UCSD-AML1 (cell line): ENCODE results near the gene CASS4.
"Not testable (repeated sequence)": the region's sequence is repeated elsewhere in the genome, so short reads cannot be mapped to it uniquely, and the experiment has no call there.

Experiments used
- DNase-seq: peaks from one replicate; lab custom pipeline; 2025; ENCODE audit not compliant: unreplicated experiment; lab: John Stamatoyannopoulos, UW

The CASS4 gene

DNA sequence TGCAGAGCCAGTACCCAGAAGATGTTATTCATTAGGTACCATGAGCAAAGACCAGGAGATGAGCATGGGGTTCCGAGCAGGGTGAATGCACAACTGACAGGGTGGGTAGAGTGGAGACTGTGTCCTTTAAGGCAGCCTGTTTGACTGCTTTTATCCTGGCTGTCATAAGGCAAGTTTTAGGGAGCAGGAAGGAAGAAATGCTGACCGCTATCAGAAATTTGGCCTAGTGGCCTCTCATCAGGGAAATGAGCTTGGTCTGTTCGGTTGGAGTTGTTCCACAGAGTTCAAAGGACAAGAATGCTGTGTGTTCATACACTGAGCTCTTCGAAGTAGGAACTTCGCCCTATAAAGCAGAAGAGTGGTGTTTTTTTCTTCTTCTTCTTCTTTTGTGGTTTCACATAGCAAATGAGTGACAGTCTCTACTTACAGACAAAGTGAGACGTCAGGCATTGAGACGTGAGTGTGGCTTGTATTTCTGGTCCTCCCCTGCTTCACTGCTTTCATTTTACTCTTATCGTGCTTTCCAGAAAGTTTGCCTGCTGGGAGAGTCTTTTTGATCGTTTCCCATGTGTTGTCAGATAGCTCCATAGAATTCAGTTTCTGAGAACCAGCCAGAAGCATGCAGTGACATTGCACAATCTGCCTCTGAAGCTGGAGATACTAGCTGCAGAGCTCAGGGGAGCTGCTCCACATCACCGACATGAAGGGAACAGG, at the start of gene CASS4:
TSS of gene CASS4 (plus strand) at position 502 of the 714 bp plus-strand sequence. CDS start at position 701, 199 bp downstream.
- peak; percentile 73 for DNase-seq

DNA sequence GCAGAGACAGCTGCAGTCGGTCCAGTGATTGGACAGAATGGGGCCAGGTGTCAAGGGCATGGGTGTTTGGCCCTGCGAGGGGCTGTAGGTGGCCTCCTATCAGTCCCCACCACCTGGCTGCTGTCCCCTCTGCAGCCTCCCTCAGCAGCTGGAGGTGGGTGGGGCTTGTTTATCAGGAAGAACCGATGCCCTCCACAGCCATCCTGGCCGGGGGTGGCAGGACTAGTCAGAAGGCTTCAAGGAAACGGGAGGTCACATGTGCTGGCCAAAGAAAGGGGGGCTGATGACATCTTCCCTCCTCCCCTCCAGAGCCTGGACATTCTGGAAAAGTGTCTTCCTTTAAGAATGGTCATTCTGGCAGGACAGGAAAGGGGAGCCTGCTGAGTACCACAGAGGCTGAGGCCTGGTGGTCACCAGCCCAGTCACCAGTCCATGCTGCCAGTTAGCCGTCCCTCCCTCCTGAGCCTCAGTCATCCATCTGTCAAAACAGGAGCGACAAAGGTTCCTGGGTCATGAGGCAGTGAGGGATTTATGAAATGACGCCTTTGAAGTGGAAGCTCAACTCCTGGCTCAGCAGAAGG, 49.1 kb upstream of the CASS4 start:
- DNase-seq: peak; percentile 16

- no peak for DNase-seq
These were observed 48.6 kb upstream of the CASS4 start for GRCh38 chr20:56363491-56363890.

- DNase-seq: no peak
These were observed 43.5 kb upstream of the CASS4 start for GRCh38 chr20:56368351-56369134.

DNA sequence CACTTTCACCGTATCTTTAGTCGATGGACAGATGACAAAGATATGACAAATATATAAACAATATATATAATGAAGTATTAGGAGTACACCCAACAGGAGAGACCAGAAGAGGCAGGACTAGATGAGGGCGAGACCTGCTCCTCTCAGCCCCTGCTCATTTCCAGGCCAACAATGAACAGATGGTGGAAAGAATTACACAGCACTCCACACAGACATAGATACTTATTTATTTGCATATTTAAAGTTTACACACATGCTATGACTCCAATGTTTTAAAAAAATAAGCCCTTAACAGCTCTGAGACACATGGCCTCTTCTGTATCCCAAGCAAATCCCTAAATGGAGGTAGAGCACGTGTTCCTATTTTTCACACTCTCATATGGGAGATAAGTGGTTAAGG, 42.9 kb upstream of the CASS4 start:
- no peak for DNase-seq

- DNase-seq: no peak
These were observed 40.1 kb upstream of the CASS4 start for GRCh38 chr20:56371977-56372376.

GRCh38 chr20:56372850-56373249, 39.2 kb upstream of the CASS4 start:
- DNase-seq: no peak

DNA sequence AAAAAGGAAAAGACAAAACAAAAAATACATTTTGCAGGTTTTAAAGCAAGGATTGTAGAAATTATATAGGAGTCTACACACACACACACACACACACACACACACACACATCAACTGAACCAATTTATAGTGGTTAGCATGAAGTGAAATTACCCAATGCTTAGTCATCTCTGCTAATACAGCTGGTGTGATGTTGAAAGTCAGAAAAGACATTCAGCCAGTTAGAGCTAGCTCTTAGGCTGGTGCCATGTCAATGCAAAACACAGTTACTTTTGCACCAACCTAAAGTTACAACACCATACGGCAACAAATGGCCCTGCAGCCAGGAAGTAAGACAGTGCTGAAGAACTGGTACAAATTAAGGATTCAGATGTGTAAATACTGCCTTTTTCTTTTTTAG, 38.1 kb upstream of the CASS4 start:
- no peak for DNase-seq

- DNase-seq: no peak
These were observed 35.7 kb upstream of the CASS4 start for GRCh38 chr20:56376331-56376730.

GRCh38 chr20:56378386-56378785, 33.7 kb upstream of the CASS4 start:
- no peak for DNase-seq

DNA sequence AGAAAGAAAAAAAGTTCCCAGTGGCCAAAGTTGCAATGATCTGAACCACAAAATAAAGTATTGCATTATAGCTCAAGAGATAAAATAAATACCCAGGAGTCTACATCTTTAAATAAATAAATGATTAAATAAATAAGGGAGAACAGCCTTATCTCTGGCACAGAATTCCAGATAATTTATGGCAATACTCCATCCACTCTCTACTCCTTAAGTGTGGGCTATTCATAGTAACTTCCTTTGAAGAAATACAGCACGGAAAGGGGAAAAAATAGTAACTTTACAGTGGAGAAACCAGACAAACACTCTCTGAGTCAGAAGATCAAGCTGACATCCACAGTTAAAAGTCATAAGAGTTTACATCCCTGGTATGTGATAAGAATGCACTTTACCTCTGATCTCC, 31.7 kb upstream of the CASS4 start:
- DNase-seq: no peak

- DNase-seq: no peak
These were observed 30.6 kb upstream of the CASS4 start for GRCh38 chr20:56381501-56381900.

DNA sequence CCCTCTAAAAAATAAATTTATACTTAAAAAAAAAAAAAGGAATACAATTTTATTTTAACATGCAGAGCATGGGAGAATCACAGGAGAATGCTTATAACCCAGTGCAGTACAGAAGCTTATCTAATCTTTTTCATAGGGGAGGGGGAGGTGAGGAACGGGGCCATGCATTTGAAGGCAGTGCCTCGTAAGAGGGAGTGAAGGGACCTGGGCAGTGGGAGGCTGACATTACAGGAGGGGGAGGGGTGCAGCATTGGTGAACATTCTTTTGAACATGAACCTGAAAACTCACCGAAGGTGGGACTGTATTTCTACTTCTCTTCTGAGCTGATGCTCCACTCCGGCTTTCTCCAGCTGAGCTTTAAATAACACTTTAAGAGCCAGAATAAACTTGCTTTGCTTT, 29.4 kb upstream of the CASS4 start:
- no peak for DNase-seq

- no peak for DNase-seq
These were observed 28.7 kb upstream of the CASS4 start for GRCh38 chr20:56383334-56383733.

DNA sequence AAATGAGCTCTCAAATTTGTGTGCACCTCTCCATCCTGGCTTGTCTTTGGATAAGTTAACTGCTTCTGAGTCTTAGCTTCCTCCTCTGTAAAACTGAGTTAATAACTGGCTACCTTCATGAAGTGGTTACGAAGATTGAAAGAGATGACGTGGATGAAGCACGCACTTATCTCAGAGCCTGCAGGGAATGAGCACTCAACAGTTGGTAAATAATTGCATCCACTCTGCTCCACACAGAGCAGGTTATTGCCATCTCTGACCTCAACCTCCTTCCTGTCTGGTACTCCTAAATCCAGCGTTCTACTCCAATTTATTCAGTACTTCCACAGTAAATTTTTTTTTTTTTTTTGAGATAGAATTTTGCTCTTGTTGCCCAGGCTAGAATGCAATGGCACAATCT, 26.9 kb upstream of the CASS4 start:
- DNase-seq: no peak

DNA sequence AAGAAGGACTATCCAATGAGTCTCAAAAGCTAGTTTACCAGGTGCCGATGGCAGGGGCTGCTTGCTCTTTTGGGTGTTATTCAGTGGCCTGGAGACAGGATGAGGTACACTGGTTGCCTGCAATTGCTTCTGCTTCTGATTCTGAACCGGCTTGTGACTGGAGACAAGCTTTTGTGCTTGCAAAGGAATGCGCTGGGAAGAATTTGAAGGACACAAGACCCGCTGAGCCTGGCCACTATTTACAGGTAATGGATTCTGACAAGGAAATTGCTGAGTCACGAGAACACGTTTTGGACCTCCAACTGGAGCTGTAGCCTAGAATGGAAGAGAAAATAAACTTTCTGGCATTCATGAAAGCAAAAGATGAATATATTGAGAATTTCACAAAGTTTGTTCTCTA, 25.8 kb upstream of the CASS4 start:
- DNase-seq: no peak

GRCh38 chr20:56388882-56389281, 23.2 kb upstream of the CASS4 start:
- no peak for DNase-seq

DNA sequence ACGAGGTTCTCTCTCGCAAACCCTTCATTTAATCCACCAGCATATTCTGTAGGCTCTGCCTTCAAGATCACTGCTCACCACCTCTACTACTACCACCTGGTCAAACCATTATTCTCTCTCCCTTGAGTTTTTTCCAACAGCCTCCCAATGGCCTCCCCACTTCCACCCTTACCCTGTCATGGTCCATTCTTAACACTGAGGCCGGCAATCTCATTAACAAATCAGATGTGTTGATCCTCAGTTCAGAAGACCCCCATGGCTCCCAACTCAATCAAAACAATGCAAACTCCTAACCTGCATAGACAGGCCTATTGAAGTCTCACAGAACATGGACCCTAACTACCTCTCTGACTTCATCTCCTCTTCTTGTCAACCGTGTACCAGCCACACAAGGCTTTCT, 22.3 kb upstream of the CASS4 start:
- no peak for DNase-seq

DNA sequence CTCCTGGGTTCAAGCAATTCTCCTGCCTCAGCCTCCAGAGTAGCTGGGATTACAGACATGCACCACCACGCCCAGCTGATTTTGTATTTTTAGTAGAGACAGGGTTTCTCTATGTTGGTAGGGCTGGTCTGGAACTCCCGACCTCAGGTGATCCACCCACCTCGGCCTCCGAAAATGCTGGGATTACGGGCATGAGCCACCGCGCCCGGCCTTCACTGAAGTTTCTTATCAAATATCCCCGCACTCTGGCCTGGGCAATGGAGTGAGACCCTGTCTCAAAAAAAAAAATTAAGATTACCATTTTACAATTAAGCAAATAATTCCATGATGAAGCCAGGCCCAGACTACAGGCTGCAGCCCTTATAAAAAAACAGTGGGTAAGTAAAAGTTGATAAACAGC, 21.7 kb upstream of the CASS4 start:
- DNase-seq: not testable (repeated sequence)

DNA sequence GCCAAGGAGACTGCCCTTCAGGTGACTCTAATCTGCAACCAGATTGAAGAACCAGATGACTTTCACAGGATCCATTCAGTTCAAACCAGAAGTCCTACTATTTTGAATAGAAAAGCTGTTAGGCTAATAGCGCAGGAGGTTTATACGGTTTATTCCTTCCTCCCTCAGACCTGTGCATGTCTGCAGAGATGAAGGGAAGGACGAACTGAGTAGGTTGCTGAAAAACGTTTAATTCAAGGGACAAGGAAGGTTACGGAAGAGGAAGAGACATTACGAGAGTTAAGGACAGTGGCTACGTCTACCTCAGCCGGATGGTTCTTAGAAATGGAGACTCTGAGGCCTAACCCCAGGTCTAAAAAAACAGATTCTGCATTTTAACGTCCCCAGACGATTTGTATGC, 21.0 kb upstream of the CASS4 start:
- no peak for DNase-seq

DNA sequence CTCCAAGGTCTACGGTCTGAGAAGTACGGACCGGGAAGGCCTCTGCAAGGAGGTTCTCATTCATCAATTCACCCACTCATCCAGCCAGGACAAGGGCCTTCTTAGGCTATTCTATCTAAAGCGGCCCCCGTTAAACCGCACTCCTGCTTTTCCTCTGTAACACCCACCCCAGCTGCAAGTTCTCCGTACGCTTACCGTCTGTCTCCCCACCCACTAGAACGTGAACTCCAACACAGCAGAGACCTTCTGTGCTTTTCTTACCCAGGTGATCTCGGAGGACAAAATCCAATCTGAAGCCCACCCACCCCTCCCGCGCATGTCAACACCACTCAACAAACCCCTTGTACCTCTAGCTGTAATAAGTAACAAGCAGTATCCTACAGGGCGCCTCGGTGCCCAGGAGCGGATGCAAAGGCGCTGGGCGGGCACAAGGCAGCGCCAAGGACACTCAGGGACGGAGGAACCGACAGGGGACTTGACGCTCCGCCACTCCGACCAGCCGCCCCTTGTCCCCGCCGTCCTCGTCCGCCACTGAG, 20.4 kb upstream of the CASS4 start:
- DNase-seq: no peak
